H1 (cell line): ENCODE results near the gene HIPK2. TPM values are rescaled to one million over a fixed set of nuclear protein-coding genes. Genes with fewer than 3 reads are reported as not detected.

ENCODE experiments used
- CTCF ChIA-PET: fragments of 300-600 bp; sonication (Branson Sonifier 250); formaldehyde crosslinking; loops from one replicate; lab custom pipeline; 2021; ENCODE audit not compliant: partially characterized antibody; lab: Charles Lee
- POLR2A ChIA-PET: fragments of 300-600 bp; sonication (Branson Sonifier 250); formaldehyde crosslinking; loops from one replicate; lab custom pipeline; 2021; ENCODE audit warnings: inconsistent platforms; ENCODE audit not compliant: partially characterized antibody; lab: Charles Lee
- DNase-seq, 2 experiments: peaks; one replicate each; pipeline versions ENCODE4 v3.0.0 to v3.0.0-alpha.2; 2010 to 2022; ENCODE audit warnings: low spot score in 2 of 2, low read depth in 1 of 2, mixed read lengths in 1 of 2
- FAIRE-seq: peaks from 2 replicates; lab custom pipeline; 2011; peaks lifted over from hg19 to GRCh38; lab: Jason Lieb, UNC
- H2AFZ ChIP-seq: 2 replicates; pipeline ENCODE4 v1.8.1; 2012; ENCODE audit warnings: low read length, inconsistent platforms
- H2AK5ac ChIP-seq: 2 replicates; pipeline ENCODE4 v1.6.1; 2013; ENCODE audit warnings: low read depth, low read length
- H2BK120ac ChIP-seq: replicated peaks from 2 replicates; pipeline ENCODE3; 2013; ENCODE audit warnings: low read depth, low read length, inconsistent platforms
- H2BK12ac ChIP-seq: 2 replicates; pipeline ENCODE4 v1.6.1; 2013; ENCODE audit warnings: low read depth, low read length
- H2BK15ac ChIP-seq: 2 replicates; pipeline ENCODE4 v1.6.1; 2013; ENCODE audit warnings: low read length
- H2BK20ac ChIP-seq: 2 replicates; pipeline ENCODE4 v1.6.1; 2013; ENCODE audit warnings: low read length
- H2BK5ac ChIP-seq: 2 replicates; pipeline ENCODE4 v1.6.1; 2013; ENCODE audit warnings: low read depth, low read length
- H3K14ac ChIP-seq: 2 replicates; pipeline ENCODE4 v1.6.1; 2013; ENCODE audit warnings: inconsistent platforms; ENCODE audit not compliant: insufficient read length
- H3K18ac ChIP-seq: 2 replicates; pipeline ENCODE4 v1.6.1; 2013; ENCODE audit warnings: low read length; ENCODE audit errors: extremely low read depth
- H3K23ac ChIP-seq: 2 replicates; pipeline ENCODE4 v1.6.1; 2013; ENCODE audit warnings: inconsistent platforms; ENCODE audit not compliant: insufficient read length
- H3K23me2 ChIP-seq: 2 replicates; pipeline ENCODE4 v1.6.1; 2013; ENCODE audit warnings: low read depth, low read length
- H3K27ac ChIP-seq: 2 replicates; pipeline ENCODE4 v1.6.1; 2011; ENCODE audit warnings: low read depth, low read length, inconsistent platforms
- H3K27me3 ChIP-seq, 4 experiments: replicated peaks in 1 of 4; 1 replicate in 1 of 4; 2 replicates in 3 of 4; pipeline versions ENCODE4 v1.6.1 to v1.8.1; 2011 to 2013; ENCODE audit warnings: low read length in 3 of 4, mild to moderate bottlenecking in 3 of 4, inconsistent platforms in 2 of 4, mixed read lengths in 2 of 4, moderate library complexity in 1 of 4; ENCODE audit not compliant: control insufficient read depth in 3 of 4, insufficient read depth in 3 of 4; ENCODE audit errors: extremely low read depth in 1 of 4
- H3K36me3 ChIP-seq, 4 experiments: 2 replicates each; pipeline versions ENCODE4 v1.6.1 to v1.8.1; 2011 to 2013; ENCODE audit warnings: mild to moderate bottlenecking in 4 of 4, low read length in 3 of 4, moderate library complexity in 2 of 4, control low read depth in 1 of 4, inconsistent platforms in 1 of 4; ENCODE audit not compliant: insufficient read depth in 4 of 4, control insufficient read depth in 2 of 4
- H3K4ac ChIP-seq: replicated peaks from 2 replicates; pipeline ENCODE3; 2013; ENCODE audit warnings: low read length, low read depth, mixed read lengths, inconsistent platforms; ENCODE audit not compliant: insufficient read length
- H3K4me1 ChIP-seq, 4 experiments: replicated peaks in 1 of 4; 1 replicate in 1 of 4; 2 replicates in 3 of 4; pipeline versions ENCODE4 v1.6.1 to v1.8.1; 2011 to 2013; ENCODE audit warnings: low read length in 3 of 4, inconsistent platforms in 2 of 4, mixed read lengths in 1 of 4; ENCODE audit not compliant: insufficient read depth in 4 of 4, control insufficient read depth in 3 of 4
- H3K4me2 ChIP-seq, 2 experiments: 2 replicates each; pipeline versions ENCODE4 v1.6.1 to v1.8.1; 2011 to 2013; ENCODE audit warnings: low read depth in 2 of 2, low read length in 2 of 2, control low read depth in 1 of 2, inconsistent platforms in 1 of 2, mild to moderate bottlenecking in 1 of 2; ENCODE audit not compliant: insufficient read depth in 1 of 2
- H3K4me3 ChIP-seq, 4 experiments: fragments of 200-600, 300-600 bp in 1 of 4; sonication (generic), shearing (Covaris generic), sonication (Bioruptor Twin) in 1 of 4; 2 replicates each; pipeline versions ENCODE4 v1.5.1 to v1.8.1; 2011 to 2016; ENCODE audit warnings: low read length in 4 of 4, low read depth in 3 of 4, control low read depth in 2 of 4, inconsistent platforms in 2 of 4, mild to moderate bottlenecking in 2 of 4, mixed read lengths in 1 of 4, moderate library complexity in 1 of 4; ENCODE audit not compliant: insufficient read depth in 2 of 4; ENCODE audit errors: extremely low read depth in 1 of 4
- H3K56ac ChIP-seq: replicated peaks from 2 replicates; pipeline ENCODE3; 2013; ENCODE audit warnings: low read depth, mild to moderate bottlenecking, mixed read lengths, low read length, inconsistent platforms; ENCODE audit not compliant: insufficient read length
- H3K79me1 ChIP-seq: 2 replicates; pipeline ENCODE4 v1.6.1; 2013; ENCODE audit warnings: low read depth, low read length, control low read depth
- H3K79me2 ChIP-seq, 2 experiments: 2 replicates each; pipeline versions ENCODE4 v1.6.1 to v1.8.1; 2012 to 2013; ENCODE audit warnings: low read length in 2 of 2, mild to moderate bottlenecking in 2 of 2, inconsistent platforms in 1 of 2; ENCODE audit not compliant: insufficient read depth in 2 of 2, control insufficient read depth in 1 of 2
- H3K9ac ChIP-seq, 4 experiments: replicated peaks in 1 of 4; 1 replicate in 1 of 4; 2 replicates in 3 of 4; pipeline versions ENCODE4 v1.6.1 to v1.8.1; 2011 to 2013; ENCODE audit warnings: low read depth in 3 of 4, low read length in 3 of 4, control low read depth in 2 of 4, mild to moderate bottlenecking in 2 of 4, moderate library complexity in 2 of 4, inconsistent platforms in 1 of 4; ENCODE audit errors: extremely low read depth in 1 of 4
- H3K9me3 ChIP-seq, 2 experiments: 2 replicates each; pipeline versions ENCODE4 v1.6.1 to v1.8.1; 2012 to 2013; ENCODE audit warnings: mild to moderate bottlenecking in 2 of 2, moderate library complexity in 2 of 2, control low read depth in 1 of 2, inconsistent platforms in 1 of 2, low read depth in 1 of 2, low read length in 1 of 2, mixed read lengths in 1 of 2; ENCODE audit not compliant: insufficient read depth in 2 of 2
- H4K20me1 ChIP-seq, 2 experiments: replicated peaks in 1 of 2; 2 replicates each; pipeline versions ENCODE3 to v1.8.1; 2011 to 2013; ENCODE audit warnings: inconsistent platforms in 2 of 2, low read length in 2 of 2, mild to moderate bottlenecking in 1 of 2; ENCODE audit not compliant: insufficient read depth in 2 of 2, control insufficient read depth in 1 of 2
- H4K5ac ChIP-seq: 2 replicates; pipeline ENCODE4 v1.6.1; 2013; ENCODE audit warnings: low read length, low read depth, mixed read lengths, inconsistent platforms; ENCODE audit not compliant: insufficient read length
- H4K8ac ChIP-seq: 2 replicates; pipeline ENCODE4 v1.8.0; 2013; ENCODE audit warnings: mild to moderate bottlenecking, moderate library complexity, low read length, inconsistent platforms; ENCODE audit not compliant: insufficient read depth; ENCODE audit errors: extremely low read depth
- H4K91ac ChIP-seq: replicated peaks from 2 replicates; pipeline ENCODE3; 2013; ENCODE audit warnings: low read length, mixed read lengths, inconsistent platforms; ENCODE audit not compliant: insufficient read length
- ATF3 ChIP-seq: IDR thresholded peaks from 2 replicates; pipeline ENCODE4 v1.6.1; 2011; ENCODE audit warnings: low read depth, mild to moderate bottlenecking, low read length; ENCODE audit not compliant: insufficient read depth
- BACH1 ChIP-seq: IDR thresholded peaks from 2 replicates; pipeline ENCODE4 v1.6.1; 2012; ENCODE audit warnings: low read length, improper control_type of control experiment
- EGR1 ChIP-seq: IDR thresholded peaks from 2 replicates; pipeline ENCODE4 v1.6.1; 2011; ENCODE audit warnings: low read depth, low read length, borderline replicate concordance
- EP300 ChIP-seq, 2 experiments: IDR thresholded peaks; 1 replicate in 1 of 2; 2 replicates in 1 of 2; pipeline ENCODE4 v1.6.1; 2011 to 2012; ENCODE audit warnings: low read depth in 2 of 2, low read length in 2 of 2, mild to moderate bottlenecking in 2 of 2, borderline replicate concordance in 1 of 2, inconsistent platforms in 1 of 2, moderate library complexity in 1 of 2
- GTF2F1 ChIP-seq: IDR thresholded peaks from 2 replicates; pipeline ENCODE4 v1.6.1; 2012; ENCODE audit warnings: low read depth, low read length, improper control_type of control experiment, borderline replicate concordance
- HDAC2 ChIP-seq, 2 experiments: fragments of 300-600 bp in 1 of 2; sonication (generic) in 1 of 2; IDR thresholded peaks; 2 replicates each; pipeline ENCODE4 v1.6.1; 2011 to 2012; ENCODE audit warnings: low read depth in 2 of 2, low read length in 2 of 2, mild to moderate bottlenecking in 2 of 2, moderate library complexity in 2 of 2, borderline replicate concordance in 1 of 2, inconsistent platforms in 1 of 2
- KDM1A ChIP-seq: fragments of 200-600, 300-600 bp; sonication (generic); IDR thresholded peaks from 2 replicates; pipeline ENCODE4 v1.7.1; 2016; ENCODE audit warnings: mild to moderate bottlenecking, low read length, borderline replicate concordance
- POLR2AphosphoS5 ChIP-seq: IDR thresholded peaks from 2 replicates; pipeline ENCODE4 v1.6.1; 2011; ENCODE audit warnings: low read depth, low read length
- SAP30 ChIP-seq: fragments of 300-600 bp; sonication (generic); IDR thresholded peaks from 2 replicates; pipeline ENCODE4 v1.7.1; 2012; ENCODE audit warnings: low read length, moderate library complexity, mild to moderate bottlenecking, inconsistent platforms; ENCODE audit not compliant: insufficient read depth, insufficient replicate concordance
- SP2 ChIP-seq: IDR thresholded peaks from 2 replicates; pipeline ENCODE4 v1.6.1; 2012; ENCODE audit warnings: mild to moderate bottlenecking, low read length, inconsistent platforms
- WGBS, 2 experiments: shearing (Covaris generic) in 1 of 2; methylation state at CpG; one replicate each; pipeline versions ENCODE4 v1.1.6 to v1.1.7; 2013 to 2015; ENCODE audit warnings: low lambda C conversion rate in 2 of 2, mixed read lengths in 2 of 2, inconsistent platforms in 1 of 2, low coverage in 1 of 2, missing lambda C conversion rate in 1 of 2; ENCODE audit not compliant: insufficient replicate concordance in 2 of 2, insufficient coverage in 1 of 2, insufficient read length in 1 of 2; ENCODE audit errors: extremely low coverage in 1 of 2, missing lambda C conversion rate in 1 of 2; 5-methylcytosine and 5-hydroxymethylcytosine counted together
- polyA plus RNA-seq, 7 experiments: library from polyadenylated mRNA; depleted of rRNA in 3 of 7; stranded (reverse) in 5 of 7; unstranded in 2 of 7; fragments of >200 nt in 5 of 7; fragments of 200-250 nt in 2 of 7; gene quantifications; 1 replicate in 5 of 7; 2 replicates in 1 of 7; 4 replicates in 1 of 7; pipeline versions ENCODE4 v1.2.1 to v1.2.3, GENCODE V29; 2011 to 2013; ENCODE audit warnings: missing spikeins in 2 of 7, mixed read lengths in 2 of 7
- total RNA-seq: library from RNA; stranded (reverse); fragmentation: NEBNext Ultra II Directional; extraction: Animal tissue kit (Norgen Biotek cat#: 25700); gene quantifications from 2 replicates; pipeline ENCODE4 v1.2.1, GENCODE V29; 2021

Gene HIPK2
- total and polyA plus RNA-seq, 2 of the 8 experiments (the other 6 are each of a cell fraction or from before 2014, with no cell fraction given): 8.3 to 24.3 TPM

- Histone ChIP-seq H3K4me3 (no peak overlapping the region), H2BK5ac (no peak overlapping the region), H2BK120ac (no peak overlapping the region), H4K8ac (no peak overlapping the region), H4K20me1 (peaks cover 0 to 2% of the 10 kb centered on the region in 2 experiments), H4K5ac (no peak overlapping the region), H3K14ac (no peak overlapping the region), H3K4me1 (peaks cover 3 to 15% (median 7%) of the 10 kb centered on the region in 4 experiments; a peak in 6 of 7 replicates), H3K9me3 (no peaks in the 10 kb centered on the region), H3K36me3 (no peaks in the 10 kb centered on the region), H3K4ac (no peak overlapping the region), H2AFZ (no peak overlapping the region), H3K79me2 (no peaks in the 10 kb centered on the region), H3K23ac (no peak overlapping the region), H3K23me2 (0 out of 2 replicates have a peak, but pooled peaks cover 1% of the 10 kb centered on the region), H3K79me1 (no peaks in the 10 kb centered on the region), H2AK5ac (no peak overlapping the region), H4K91ac (no peak overlapping the region), H2BK12ac (no peak overlapping the region), H3K27ac (no peak overlapping the region), H2BK20ac (no peak overlapping the region), H3K18ac (no peak overlapping the region), H3K27me3 (no peaks in the 10 kb centered on the region), H2BK15ac (no peak overlapping the region), H3K4me2 (no peak overlapping the region), H3K9ac (no peak overlapping the region), H3K56ac (no peak overlapping the region)
- CTCF ChIA-PET: interaction anchor here (0.6 to 1.3 kb wide), 4 partner anchors 8 to 258 kb away, joined by 3 to 5 read pairs (median 3); no protein-coding TSS in a partner anchor
- POLR2A ChIA-PET: interaction anchor here (0.7 to 1.2 kb wide), 2 partner anchors 17 to 73 kb away, joined by 3 read pairs; no protein-coding TSS in a partner anchor
- DNase-seq (no peak), FAIRE-seq (no peak)
- 91% methylated on average over 5 of the region's 5 CpGs; no CpG with 5 or more reads in 1 of the 2 experiments for WGBS, 2 experiments
- TF ChIP-seq EGR1 (no peak), ATF3 (no peak), EP300 (IDR thresholded peaks at IDR 0.05; ENCODE audit: borderline replicate concordance in 1 of 2, low read depth in 2 of 2, low read length in 2 of 2) (no peak), BACH1 (no peak), HDAC2 (IDR thresholded peaks at IDR 0.05; ENCODE audit: borderline replicate concordance in 1 of 2, low read depth in 2 of 2, low read length in 2 of 2) (no peak), GTF2F1 (no peak), KDM1A (no peak), SP2 (no peak), SAP30 (no peak), POLR2AphosphoS5 (no peak)
Measured at GRCh38 chr7:139610595-139610994, 167.2 kb downstream of the HIPK2 start.
